Liver (tissue), 9 donors: ENCODE measurements around the gene ZSWIM6. TPM values are rescaled to one million over a fixed set of nuclear protein-coding genes. Genes with fewer than 3 reads are reported as not detected.

Experiments used
- DNase-seq: peaks from one replicate; pipeline ENCODE4 v3.0.0-alpha.2; 2017; ENCODE audit warnings: low spot score
- H3K27ac ChIP-seq, 2 donors: one replicate each; pipeline ENCODE4 v1.7.0; 2013; ENCODE audit warnings: inconsistent platforms in 2 of 2, low read length in 2 of 2, control low read depth in 1 of 2, low read depth in 1 of 2, mild to moderate bottlenecking in 1 of 2
- H3K27me3 ChIP-seq, 4 donors: one replicate each; pipeline versions ENCODE4 v1.6.1 to v1.7.0; 2013; ENCODE audit warnings: low read length in 3 of 4, inconsistent platforms in 1 of 4, mild to moderate bottlenecking in 1 of 4, moderate library complexity in 1 of 4; ENCODE audit not compliant: control insufficient read depth in 4 of 4, insufficient read depth in 4 of 4
- H3K36me3 ChIP-seq, 4 donors: one replicate each; pipeline versions ENCODE4 v1.6.1 to v1.7.0; 2013; ENCODE audit warnings: low read length in 3 of 4, mild to moderate bottlenecking in 3 of 4, low read depth in 1 of 4, moderate library complexity in 1 of 4; ENCODE audit not compliant: control insufficient read depth in 4 of 4, insufficient read depth in 3 of 4
- H3K4me1 ChIP-seq, 4 donors: one replicate each; pipeline versions ENCODE4 v1.6.1 to v1.7.0; 2013; ENCODE audit warnings: low read length in 3 of 4, mild to moderate bottlenecking in 3 of 4, moderate library complexity in 1 of 4; ENCODE audit not compliant: control insufficient read depth in 4 of 4, insufficient read depth in 4 of 4
- H3K4me3 ChIP-seq, 3 donors: one replicate each; pipeline versions ENCODE4 v1.6.1 to v1.7.0; 2013; ENCODE audit warnings: low read length in 3 of 3, control low read depth in 1 of 3, low read depth in 1 of 3, mild to moderate bottlenecking in 1 of 3
- H3K9ac ChIP-seq, 2 donors: one replicate each; pipeline ENCODE4 v1.7.0; 2013; ENCODE audit warnings: low read length in 2 of 2, mild to moderate bottlenecking in 2 of 2, moderate library complexity in 2 of 2, control low read depth in 1 of 2, low read depth in 1 of 2
- H3K9me3 ChIP-seq, 4 donors: one replicate each; pipeline versions ENCODE4 v1.6.1 to v1.7.0; 2013; ENCODE audit warnings: low read length in 3 of 4; ENCODE audit not compliant: control insufficient read depth in 4 of 4
- GABPA ChIP-seq, 2 donors: IDR thresholded peaks in 1 of 2; conservative IDR thresholded peaks in 1 of 2; 2 replicates each; pipeline ENCODE4 v1.6.1; 2016; ENCODE audit warnings: antibody characterized with exemption in 2 of 2, mild to moderate bottlenecking in 1 of 2, moderate library complexity in 1 of 2
- JUND ChIP-seq, 2 donors: IDR thresholded peaks; 2 replicates each; pipeline ENCODE4 v1.6.1; 2016; ENCODE audit warnings: antibody characterized with exemption in 2 of 2
- NR2F2 ChIP-seq: IDR thresholded peaks from 2 replicates; pipeline ENCODE4 v1.6.1; 2016; ENCODE audit warnings: antibody characterized with exemption
- RAD21 ChIP-seq, 2 donors: IDR thresholded peaks; 2 replicates each; pipeline ENCODE4 v1.6.1; 2016; ENCODE audit warnings: antibody characterized with exemption in 2 of 2, mild to moderate bottlenecking in 2 of 2
- REST ChIP-seq: IDR thresholded peaks from 2 replicates; pipeline ENCODE4 v1.6.1; 2016; ENCODE audit warnings: antibody characterized with exemption, mild to moderate bottlenecking
- SP1 ChIP-seq: IDR thresholded peaks from 2 replicates; pipeline ENCODE4 v1.6.1; 2018; ENCODE audit warnings: antibody characterized with exemption, mild to moderate bottlenecking
- ZBTB33 ChIP-seq: IDR thresholded peaks from 2 replicates; pipeline ENCODE4 v1.6.1; 2016; ENCODE audit warnings: antibody characterized with exemption
- WGBS: extraction: QIAGEN DNeasy Blood & Tissue Kit; methylation state at CpG from one replicate; pipeline ENCODE4 v1.1.7; 2013; 5-methylcytosine and 5-hydroxymethylcytosine counted together
- polyA plus RNA-seq, 2 donors: library from polyadenylated mRNA; stranded (reverse) in 1 of 2; unstranded in 1 of 2; fragments of 200-250 nt in 1 of 2; fragments of >200 nt in 1 of 2; fragmentation: Nextera tagmentation in 1 of 2; extraction: Ambion mirVana in 1 of 2; gene quantifications; one replicate each; pipeline versions ENCODE4 v1.2.1 to v1.2.3, GENCODE V29; 2013 to 2015
- total RNA-seq, 2 donors: library from RNA; depleted of rRNA; stranded (reverse); fragments of >200 nt; gene quantifications; one replicate each; pipeline ENCODE4 v1.2.3, GENCODE V29; 2014
- TF ChIP-seq, protein P1 (sequence below): fragments of 150-350 bp; IDR thresholded peaks from 2 replicates; pipeline ENCODE4 v1.5.1; 2017; ENCODE audit warnings: improper control_type of control experiment, low read depth, low read length; ENCODE audit not compliant: missing input control
- TF ChIP-seq, protein P2 (sequence below): IDR thresholded peaks from 2 replicates; pipeline ENCODE4 v1.6.1; 2016; ENCODE audit warnings: antibody characterized with exemption
- donor health status: healthy.
- donor health status: healthy.
- donor health status: healthy.
- donor health status: healthy.
- donor health status: healthy.

ZSWIM6 gene
- total and polyA plus RNA-seq, 4 donors: 1.3 to 5.2 (median 3.3) TPM

DNA sequence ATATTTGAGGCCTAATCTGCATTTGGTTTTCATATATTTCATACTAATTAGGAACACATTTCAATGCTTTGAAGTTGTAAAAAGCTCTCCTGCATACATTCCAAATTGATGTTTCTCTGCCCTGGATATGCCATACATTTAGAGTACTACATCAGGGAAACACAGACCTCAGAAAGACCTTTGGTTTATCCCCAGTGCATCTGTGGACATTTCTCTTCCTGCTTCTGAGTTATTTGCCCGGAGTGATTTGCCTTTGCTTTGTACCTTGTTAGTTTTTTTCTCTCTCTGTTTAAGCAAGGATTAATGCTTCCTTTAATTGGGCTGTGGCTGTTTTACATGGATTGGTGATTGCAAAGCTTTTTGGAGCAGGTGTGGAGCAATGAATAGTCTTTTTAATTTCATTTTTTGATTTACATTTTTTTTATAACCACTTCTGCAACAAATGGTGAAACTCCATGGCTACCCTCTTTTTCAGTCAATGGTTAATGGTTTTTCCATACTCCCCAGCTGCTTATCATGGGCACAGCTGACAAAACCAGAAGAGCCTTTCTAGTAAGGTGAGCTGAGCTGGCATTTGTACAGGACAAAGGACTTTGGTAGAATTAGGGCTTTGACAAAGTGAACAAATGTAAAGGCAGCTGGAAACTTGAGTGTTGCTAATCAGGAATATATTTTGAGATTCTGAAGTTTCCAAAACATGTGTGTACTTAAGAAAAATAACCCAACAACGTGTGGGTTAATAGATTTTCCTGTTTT is 54.2 kb downstream of the ZSWIM6 start:
- 49% methylated on average over 2 of the region's 2 CpGs for WGBS
- no peak overlapping the region for H3K27ac ChIP-seq

GRCh38 chr5:61389609-61390008 is 57.6 kb downstream of the ZSWIM6 start:
- 82% methylated on average over 3 of the region's 3 CpGs for WGBS
- Histone ChIP-seq H3K4me1 (peaks cover 0 to 17% (median 11%) of the 10 kb centered on the region in 4 donors), H3K27ac (no peak overlapping the region), H3K4me3 (no peak overlapping the region), H3K27me3 (no peaks in the 10 kb centered on the region), H3K36me3 (peaks cover 0 to 2% (median 0%) of the 10 kb centered on the region in 4 donors), H3K9me3 (no peaks in the 10 kb centered on the region), H3K9ac (no peak overlapping the region)
- TF ChIP-seq NR2F2 (no peak), ZBTB33 (no peak), SP1 (no peak)
- TF ChIP-seq, protein P1, sequence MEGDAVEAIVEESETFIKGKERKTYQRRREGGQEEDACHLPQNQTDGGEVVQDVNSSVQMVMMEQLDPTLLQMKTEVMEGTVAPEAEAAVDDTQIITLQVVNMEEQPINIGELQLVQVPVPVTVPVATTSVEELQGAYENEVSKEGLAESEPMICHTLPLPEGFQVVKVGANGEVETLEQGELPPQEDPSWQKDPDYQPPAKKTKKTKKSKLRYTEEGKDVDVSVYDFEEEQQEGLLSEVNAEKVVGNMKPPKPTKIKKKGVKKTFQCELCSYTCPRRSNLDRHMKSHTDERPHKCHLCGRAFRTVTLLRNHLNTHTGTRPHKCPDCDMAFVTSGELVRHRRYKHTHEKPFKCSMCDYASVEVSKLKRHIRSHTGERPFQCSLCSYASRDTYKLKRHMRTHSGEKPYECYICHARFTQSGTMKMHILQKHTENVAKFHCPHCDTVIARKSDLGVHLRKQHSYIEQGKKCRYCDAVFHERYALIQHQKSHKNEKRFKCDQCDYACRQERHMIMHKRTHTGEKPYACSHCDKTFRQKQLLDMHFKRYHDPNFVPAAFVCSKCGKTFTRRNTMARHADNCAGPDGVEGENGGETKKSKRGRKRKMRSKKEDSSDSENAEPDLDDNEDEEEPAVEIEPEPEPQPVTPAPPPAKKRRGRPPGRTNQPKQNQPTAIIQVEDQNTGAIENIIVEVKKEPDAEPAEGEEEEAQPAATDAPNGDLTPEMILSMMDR: no peak
- no peak for DNase-seq

More for the DNA sequence above, 54.2 kb downstream of the ZSWIM6 start:
- Histone ChIP-seq H3K9ac (no peak overlapping the region), H3K27me3 (no peaks in the 10 kb centered on the region), H3K36me3 (no peaks in the 10 kb centered on the region), H3K9me3 (no peaks in the 10 kb centered on the region), H3K4me3 (no peak overlapping the region), H3K4me1 (peaks cover 0 to 16% (median 11%) of the 10 kb centered on the region in 4 donors)
- no peak for TF ChIP-seq GABPA (IDR thresholded peaks at IDR 0.05 in 1 of 2, conservative IDR thresholded peaks at IDR 0.05 in 1 of 2)
- no peak for DNase-seq

- Histone ChIP-seq H3K27me3 (no peaks in the 10 kb centered on the region), H3K4me3 (no peak overlapping the region), H3K4me1 (peaks cover 0 to 12% (median 2%) of the 10 kb centered on the region in 4 donors), H3K36me3 (peaks cover 0 to 2% (median 0%) of the 10 kb centered on the region in 4 donors), H3K9me3 (no peaks in the 10 kb centered on the region), H3K27ac (no peak overlapping the region), H3K9ac (no peak overlapping the region)
- DNase-seq: no peak
- TF ChIP-seq ZBTB33 (no peak), REST (no peak), JUND (IDR thresholded peaks at IDR 0.05) (no peak), RAD21 (IDR thresholded peaks at IDR 0.05) (no peak)
- TF ChIP-seq, protein P2, sequence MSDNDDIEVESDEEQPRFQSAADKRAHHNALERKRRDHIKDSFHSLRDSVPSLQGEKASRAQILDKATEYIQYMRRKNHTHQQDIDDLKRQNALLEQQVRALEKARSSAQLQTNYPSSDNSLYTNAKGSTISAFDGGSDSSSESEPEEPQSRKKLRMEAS: no peak
- WGBS: 91% methylated on average over 1 of the region's 1 CpG
Measured at GRCh38 chr5:61394078-61394704, 62.1 kb downstream of the ZSWIM6 start.
